HCT116 (cell line): Measurements from ENCODE around the gene KLHL22. TPM values are rescaled to one million over a fixed set of nuclear protein-coding genes. Genes with fewer than 3 reads are reported as not detected.
"Not testable (repeated sequence)": the region's sequence is repeated elsewhere in the genome, so short reads cannot be mapped to it uniquely, and the experiment has no call there.

Experiments
- ATAC-seq: fragments of 200-7000 bp; cut with Tn5 transposase; 2 replicates; pipeline ENCODE4 v1.9.1; 2020; ENCODE audit warnings: mild to moderate bottlenecking, moderate library complexity
- BruUV-seq: library from RNA; stranded (reverse); fragments of 400-500 nt; replicated peaks from 2 replicates; lab custom pipeline; 2021; lab: Mats Ljungman, UMichigan
- CTCF ChIA-PET: fragments of 300-600 bp; sonication (Branson Sonifier 250); formaldehyde crosslinking; loops from one replicate; lab custom pipeline; 2021; ENCODE audit warnings: antibody characterized with exemption; lab: Charles Lee
- POLR2A ChIA-PET: fragments of 300-600, 350-600 bp; sonication (Branson Sonifier 250); formaldehyde crosslinking; loops from one replicate; lab custom pipeline; 2021; ENCODE audit warnings: antibody characterized with exemption; lab: Charles Lee
- RAD21 ChIA-PET, 2 experiments: fragments of 300-600 bp; sonication (Branson Sonifier 250); formaldehyde crosslinking; loops; one replicate each; lab custom pipeline; 2023; ENCODE audit warnings: low total read pairs in 2 of 2; ENCODE audit not compliant: uncharacterized antibody in 2 of 2, unreplicated experiment in 2 of 2, low non-redundant PET in 1 of 2; lab: Charles Lee
- DNase-seq: peaks from one replicate; pipeline ENCODE4 v3.0.0-alpha.2; 2010; ENCODE audit warnings: low read depth, low spot score
- H2AFZ ChIP-seq: fragments of 200-600 bp; shearing (Covaris generic), sonication (generic); 2 replicates; pipeline ENCODE4 v1.6.1; 2017; ENCODE audit warnings: low read depth, mixed run types, mixed read lengths, antibody characterized with exemption, low read length; ENCODE audit not compliant: poor library complexity, severe bottlenecking
- H3K27ac ChIP-seq: 2 replicates; pipeline ENCODE4 v1.5.1; 2012; ENCODE audit warnings: low read depth, low read length
- H3K27me3 ChIP-seq: fragments of 200-600 bp; sonication (generic); 2 replicates; pipeline ENCODE4 v1.6.1; 2016; ENCODE audit warnings: mixed run types, low read length, mixed read lengths; ENCODE audit not compliant: insufficient read depth
- H3K36me3 ChIP-seq, 2 experiments: fragments of 200-500 bp in 1 of 2; fragments of 200-600 bp in 1 of 2; sonication (Bioruptor generic) in 1 of 2; sonication (generic) in 1 of 2; 2 replicates each; pipeline versions ENCODE4 v1.5.1 to v1.6.1; 2014 to 2016; ENCODE audit warnings: low read length in 2 of 2, inconsistent platforms in 1 of 2, mixed read lengths in 1 of 2, mixed run types in 1 of 2; ENCODE audit not compliant: insufficient read depth in 2 of 2, control insufficient read depth in 1 of 2
- H3K4me1 ChIP-seq, 2 experiments: fragments of 200-600 bp in 1 of 2; sonication (generic) in 1 of 2; 2 replicates each; pipeline versions ENCODE4 v1.5.1 to v1.6.1; 2012 to 2017; ENCODE audit warnings: low read length in 2 of 2, inconsistent platforms in 1 of 2, mild to moderate bottlenecking in 1 of 2, mixed read lengths in 1 of 2, mixed run types in 1 of 2, moderate library complexity in 1 of 2; ENCODE audit not compliant: insufficient read depth in 2 of 2, control insufficient read depth in 1 of 2
- H3K4me2 ChIP-seq: fragments of 200-600 bp; sonication (generic); 2 replicates; pipeline ENCODE4 v1.6.1; 2017; ENCODE audit warnings: mixed run types, low read length, mixed read lengths
- H3K4me3 ChIP-seq, 2 experiments: fragments of 200-600 bp in 1 of 2; sonication (generic) in 1 of 2; replicated peaks in 1 of 2; 2 replicates each; pipeline ENCODE4 v1.5.1; 2011 to 2016; ENCODE audit warnings: low read length in 2 of 2, control low read depth in 1 of 2, low read depth in 1 of 2, mild to moderate bottlenecking in 1 of 2, mixed read lengths in 1 of 2, mixed run types in 1 of 2
- H3K79me2 ChIP-seq: fragments of 200-600 bp; sonication (generic); 2 replicates; pipeline ENCODE4 v1.6.1; 2017; ENCODE audit warnings: mild to moderate bottlenecking, mixed run types, low read length, moderate library complexity, mixed read lengths; ENCODE audit not compliant: insufficient read depth
- H3K9ac ChIP-seq: fragments of 200-600 bp; sonication (generic); 2 replicates; pipeline ENCODE4 v1.6.1; 2016; ENCODE audit warnings: low read length, mixed read lengths
- H3K9me2 ChIP-seq: fragments of 200-600 bp; sonication (generic), shearing (Covaris generic); 2 replicates; pipeline ENCODE4 v1.6.1; 2017; ENCODE audit warnings: mixed run types, mild to moderate bottlenecking, moderate library complexity; ENCODE audit not compliant: insufficient read depth
- H3K9me3 ChIP-seq, 2 experiments: fragments of 200-500 bp in 1 of 2; fragments of 200-600 bp in 1 of 2; sonication (Bioruptor generic) in 1 of 2; sonication (generic) in 1 of 2; 2 replicates each; pipeline ENCODE4 v1.6.1; 2014 to 2017; ENCODE audit warnings: low read length in 2 of 2, mixed read lengths in 2 of 2, inconsistent platforms in 1 of 2, low read depth in 1 of 2, mild to moderate bottlenecking in 1 of 2, mixed run types in 1 of 2, moderate library complexity in 1 of 2; ENCODE audit not compliant: control insufficient read depth in 1 of 2, insufficient read depth in 1 of 2
- H4K20me1 ChIP-seq: fragments of 200-600 bp; sonication (generic), shearing (Covaris generic); 2 replicates; pipeline ENCODE4 v1.6.1; 2017; ENCODE audit warnings: mixed run types, mild to moderate bottlenecking, moderate library complexity; ENCODE audit not compliant: insufficient read depth
- EGR1 ChIP-seq: IDR thresholded peaks from 2 replicates; pipeline ENCODE4 v1.6.1; 2012; ENCODE audit warnings: low read depth
- RAD21 ChIP-seq: IDR thresholded peaks from 2 replicates; pipeline ENCODE4 v1.6.1; 2012; ENCODE audit warnings: low read depth, mild to moderate bottlenecking
- TCF7L2 ChIP-seq: IDR thresholded peaks from 2 replicates; pipeline ENCODE4 v1.7.0; 2011; ENCODE audit warnings: borderline replicate concordance, inconsistent platforms; ENCODE audit not compliant: insufficient read depth, insufficient read length; ENCODE audit errors: extremely low read depth
- intact Hi-C: fragments of 100-400 bp; cut with micrococcal nuclease; formaldehyde crosslinking; loops from 2 replicates; pipeline ENCODE4 v1.10.0; 2022
- total RNA-seq: library from RNA; stranded (reverse); gene quantifications from one replicate; pipeline ENCODE4 v1.2.1, GENCODE V29; 2021; ENCODE audit not compliant: unreplicated experiment
- TF ChIP-seq, protein P1 (sequence below): IDR thresholded peaks from 2 replicates; pipeline ENCODE4 v1.6.1; 2012; ENCODE audit warnings: low read depth

KLHL22 gene
- total RNA-seq, 1 experiment from 2014 or later = 16.4 TPM

DNA sequence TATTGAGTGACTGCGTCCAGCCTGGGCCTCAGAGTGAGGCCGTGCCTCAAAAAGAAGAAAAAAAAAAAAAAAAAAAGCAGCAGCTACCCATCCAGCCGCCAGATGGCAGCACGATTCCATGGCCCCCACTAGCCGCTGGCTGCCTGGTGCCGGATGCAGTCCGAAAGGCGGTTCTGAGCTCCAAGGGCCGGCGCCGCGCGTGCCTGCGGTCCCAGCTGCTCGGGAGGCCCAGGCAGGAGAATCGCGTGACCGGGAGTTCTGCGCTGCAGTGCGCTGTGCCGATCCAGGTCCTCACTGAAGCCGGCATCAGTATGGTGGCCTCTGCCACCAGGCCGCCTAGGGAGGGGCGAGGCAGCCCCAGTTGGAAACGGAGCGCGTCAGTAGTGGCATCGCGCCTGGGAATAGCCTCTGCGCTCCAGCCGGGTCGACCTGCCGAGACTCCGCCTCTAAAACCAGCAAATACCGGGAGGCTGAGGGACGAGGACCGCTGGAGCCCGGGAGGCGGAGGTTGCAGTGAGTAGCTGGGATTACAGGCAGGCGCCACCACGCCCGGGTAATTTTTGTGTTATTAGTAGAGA is 77.3 kb downstream of the KLHL22 start (continued):
- TF ChIP-seq, protein P1, sequence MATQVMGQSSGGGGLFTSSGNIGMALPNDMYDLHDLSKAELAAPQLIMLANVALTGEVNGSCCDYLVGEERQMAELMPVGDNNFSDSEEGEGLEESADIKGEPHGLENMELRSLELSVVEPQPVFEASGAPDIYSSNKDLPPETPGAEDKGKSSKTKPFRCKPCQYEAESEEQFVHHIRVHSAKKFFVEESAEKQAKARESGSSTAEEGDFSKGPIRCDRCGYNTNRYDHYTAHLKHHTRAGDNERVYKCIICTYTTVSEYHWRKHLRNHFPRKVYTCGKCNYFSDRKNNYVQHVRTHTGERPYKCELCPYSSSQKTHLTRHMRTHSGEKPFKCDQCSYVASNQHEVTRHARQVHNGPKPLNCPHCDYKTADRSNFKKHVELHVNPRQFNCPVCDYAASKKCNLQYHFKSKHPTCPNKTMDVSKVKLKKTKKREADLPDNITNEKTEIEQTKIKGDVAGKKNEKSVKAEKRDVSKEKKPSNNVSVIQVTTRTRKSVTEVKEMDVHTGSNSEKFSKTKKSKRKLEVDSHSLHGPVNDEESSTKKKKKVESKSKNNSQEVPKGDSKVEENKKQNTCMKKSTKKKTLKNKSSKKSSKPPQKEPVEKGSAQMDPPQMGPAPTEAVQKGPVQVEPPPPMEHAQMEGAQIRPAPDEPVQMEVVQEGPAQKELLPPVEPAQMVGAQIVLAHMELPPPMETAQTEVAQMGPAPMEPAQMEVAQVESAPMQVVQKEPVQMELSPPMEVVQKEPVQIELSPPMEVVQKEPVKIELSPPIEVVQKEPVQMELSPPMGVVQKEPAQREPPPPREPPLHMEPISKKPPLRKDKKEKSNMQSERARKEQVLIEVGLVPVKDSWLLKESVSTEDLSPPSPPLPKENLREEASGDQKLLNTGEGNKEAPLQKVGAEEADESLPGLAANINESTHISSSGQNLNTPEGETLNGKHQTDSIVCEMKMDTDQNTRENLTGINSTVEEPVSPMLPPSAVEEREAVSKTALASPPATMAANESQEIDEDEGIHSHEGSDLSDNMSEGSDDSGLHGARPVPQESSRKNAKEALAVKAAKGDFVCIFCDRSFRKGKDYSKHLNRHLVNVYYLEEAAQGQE = no peak
- peak; percentile 14 for TF ChIP-seq TCF7L2
- TF ChIP-seq EGR1 = no peak
- TF ChIP-seq RAD21 = peak; percentile 95

DNA sequence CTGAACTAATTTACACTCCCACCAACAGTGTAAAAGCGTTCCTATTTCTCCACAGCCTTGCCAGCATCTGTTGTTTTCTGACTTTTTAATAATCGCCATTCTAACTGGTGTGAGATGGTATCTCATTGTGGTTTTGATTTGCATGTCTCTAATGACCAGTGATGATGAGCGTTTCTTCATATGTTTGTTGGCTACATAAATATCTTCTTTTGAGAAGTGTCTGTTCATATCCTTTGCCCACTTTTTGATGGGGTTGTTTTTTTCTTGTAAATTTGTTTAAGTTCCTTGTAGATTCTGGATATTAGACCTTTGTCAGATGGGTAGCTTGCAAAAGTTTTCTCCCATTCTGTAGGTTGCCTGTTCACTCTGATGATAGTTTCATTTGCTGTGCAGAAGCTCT is 79.9 kb downstream of the KLHL22 start:
- ATAC-seq, H3K4me3 ChIP-seq, H3K4me1 ChIP-seq, RAD21 ChIA-PET, H4K20me1 ChIP-seq, DNase-seq, BruUV-seq, H3K4me2 ChIP-seq, POLR2A ChIA-PET, H3K9ac ChIP-seq, H3K27ac ChIP-seq, H3K27me3 ChIP-seq, H3K79me2 ChIP-seq, H2AFZ ChIP-seq, H3K9me3 ChIP-seq, CTCF ChIA-PET, H3K36me3 ChIP-seq, H3K9me2 ChIP-seq: not testable (repeated sequence)
- intact Hi-C loops = loop anchor here (5.0 kb wide), 1 partner anchor 82 kb away; the partner anchor contains the start of gene KLHL22

DNA sequence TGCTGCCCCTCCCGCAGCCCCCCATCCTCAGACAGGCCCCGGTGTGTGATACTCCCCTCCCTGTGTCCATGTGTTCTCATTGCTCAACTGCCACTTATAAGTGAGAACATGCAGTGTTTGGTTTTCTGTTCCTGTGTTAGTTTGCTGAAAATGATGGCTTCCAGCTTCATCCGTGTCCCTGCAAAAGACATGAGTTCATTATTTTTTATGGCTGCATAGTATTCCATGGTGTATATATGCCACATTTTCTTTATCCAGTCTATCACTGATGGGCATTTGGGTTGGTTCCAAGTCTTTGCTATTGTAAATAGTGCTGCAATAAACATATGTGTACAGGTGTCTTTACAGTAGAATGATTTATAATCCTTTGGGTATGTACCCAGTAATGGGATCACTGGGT is 80.4 kb downstream of the KLHL22 start:
- H3K4me1 ChIP-seq, BruUV-seq, H3K9me3 ChIP-seq, POLR2A ChIA-PET, CTCF ChIA-PET, DNase-seq, H2AFZ ChIP-seq, ATAC-seq, H3K9me2 ChIP-seq, H4K20me1 ChIP-seq, H3K36me3 ChIP-seq, RAD21 ChIA-PET, H3K9ac ChIP-seq, H3K79me2 ChIP-seq, H3K4me2 ChIP-seq, H3K4me3 ChIP-seq, H3K27ac ChIP-seq, H3K27me3 ChIP-seq: not testable (repeated sequence)
- intact Hi-C loops = loop anchor here (5.0 kb wide), 1 partner anchor 82 kb away; the partner anchor contains the start of gene KLHL22
